ENCODE results near the gene ZNF134.

- TF ChIP-seq TP53 (CRISPR knock-in tag; IDR thresholded peaks at IDR 0.05): no peak
- no peak for TF ChIP-seq AFF4 (CRISPR knock-in tag; IDR thresholded peaks at IDR 0.05; ENCODE audit: borderline replicate concordance)
- TF ChIP-seq MYBL2 (CRISPR knock-in tag; IDR thresholded peaks at IDR 0.05): no peak
- no peak for TF ChIP-seq ZNF232 (CRISPR knock-in tag; IDR thresholded peaks at IDR 0.05)
- TF ChIP-seq CTCF (IDR thresholded peaks at IDR 0.05): no peak
- no peak for TF ChIP-seq ELF4 (CRISPR knock-in tag; IDR thresholded peaks at IDR 0.05; ENCODE audit: low read depth)
- TF ChIP-seq OVOL2 (CRISPR knock-in tag; IDR thresholded peaks at IDR 0.05; ENCODE audit: borderline replicate concordance): no peak
- no peak for TF ChIP-seq MAX (CRISPR knock-in tag; IDR thresholded peaks at IDR 0.05)
- no peak for TF ChIP-seq ZNF219 (CRISPR knock-in tag; IDR thresholded peaks at IDR 0.05; ENCODE audit: borderline replicate concordance)
- TF ChIP-seq JUN (CRISPR knock-in tag; IDR thresholded peaks at IDR 0.05): no peak
- TF ChIP-seq GABPB1 (CRISPR knock-in tag; IDR thresholded peaks at IDR 0.05): no peak
- TF ChIP-seq E2F1 (CRISPR knock-in tag; IDR thresholded peaks at IDR 0.05): no peak
These were observed 51.3 kb downstream of the ZNF134 start for GRCh38 chr19:57665261-57665806.
